Ascending aorta (tissue), 2 donors: ENCODE results near the gene PER1. TPM values are rescaled to one million over a fixed set of nuclear protein-coding genes. Genes with fewer than 3 reads are reported as not detected.
"Not testable (repeated sequence)": the region's sequence is repeated elsewhere in the genome, so short reads cannot be mapped to it uniquely, and the experiment has no call there.

ENCODE experiments used
- DNase-seq, 2 donors: peaks; one replicate each; pipeline ENCODE4 v3.0.0-alpha.2; 2019; ENCODE audit warnings: low spot score in 2 of 2
- H3K27ac ChIP-seq, 2 donors: fragments of 200-600 bp; sonication (generic); one replicate each; pipeline ENCODE4 v1.5.1; 2016 to 2017; ENCODE audit warnings: mild to moderate bottlenecking in 1 of 2
- H3K27me3 ChIP-seq: fragments of 200-600 bp; sonication (generic); one replicate; pipeline ENCODE4 v1.5.1; 2017
- H3K36me3 ChIP-seq, 2 donors: fragments of 200-600 bp; sonication (generic); one replicate each; pipeline ENCODE4 v1.5.1; 2016
- H3K4me1 ChIP-seq, 2 donors: fragments of 200-600 bp; sonication (generic); one replicate each; pipeline ENCODE4 v1.5.1; 2016 to 2017; ENCODE audit warnings: mild to moderate bottlenecking in 1 of 2
- H3K4me3 ChIP-seq, 2 donors: fragments of 200-600 bp; sonication (generic); one replicate each; pipeline ENCODE4 v1.5.1; 2016 to 2017; ENCODE audit warnings: mild to moderate bottlenecking in 1 of 2
- H3K9me3 ChIP-seq, 2 donors: fragments of 200-600 bp; sonication (generic); one replicate each; pipeline ENCODE4 v1.5.1; 2016
- intact Hi-C: fragments of 100-400 bp; cut with DNase I; formaldehyde crosslinking; loops from one replicate; pipeline ENCODE4 v1.15.1; 2023
- total RNA-seq: library from RNA; depleted of rRNA; stranded (reverse); fragments of >200 nt; gene quantifications from one replicate; pipeline ENCODE4 v1.1.0, GENCODE V29; 2016
- TF ChIP-seq, protein P1 (sequence below), 3 experiments: fragments of 200-600 bp in 2 of 3; fragments of 450-650 bp in 1 of 3; sonication (generic) in 2 of 3; IDR thresholded peaks; one replicate each; pipeline ENCODE4 v1.5.1; 2016 to 2019; ENCODE audit warnings: antibody characterized with exemption in 3 of 3, mild to moderate bottlenecking in 1 of 3, moderate library complexity in 1 of 3

The PER1 gene
- total RNA-seq, 1 donor from 2014 or later = 178 TPM

- Histone ChIP-seq H3K9me3 (no peaks in the 10 kb centered on the region), H3K4me1 (peaks cover 10 to 22% of the 10 kb centered on the region in 2 donors), H3K27me3 (peaks cover 3% of the 10 kb centered on the region), H3K27ac (no peak overlapping the region), H3K36me3 (no peaks in the 10 kb centered on the region), H3K4me3 (no peak overlapping the region)
- DNase-seq = no peak
- intact Hi-C loops = loop anchor here (5.0 kb wide), 2 partner anchors 34 to 259 kb away; partner anchors contain the start of genes CYB5D1, NAA38 and TMEM88
- TF ChIP-seq, protein P1, sequence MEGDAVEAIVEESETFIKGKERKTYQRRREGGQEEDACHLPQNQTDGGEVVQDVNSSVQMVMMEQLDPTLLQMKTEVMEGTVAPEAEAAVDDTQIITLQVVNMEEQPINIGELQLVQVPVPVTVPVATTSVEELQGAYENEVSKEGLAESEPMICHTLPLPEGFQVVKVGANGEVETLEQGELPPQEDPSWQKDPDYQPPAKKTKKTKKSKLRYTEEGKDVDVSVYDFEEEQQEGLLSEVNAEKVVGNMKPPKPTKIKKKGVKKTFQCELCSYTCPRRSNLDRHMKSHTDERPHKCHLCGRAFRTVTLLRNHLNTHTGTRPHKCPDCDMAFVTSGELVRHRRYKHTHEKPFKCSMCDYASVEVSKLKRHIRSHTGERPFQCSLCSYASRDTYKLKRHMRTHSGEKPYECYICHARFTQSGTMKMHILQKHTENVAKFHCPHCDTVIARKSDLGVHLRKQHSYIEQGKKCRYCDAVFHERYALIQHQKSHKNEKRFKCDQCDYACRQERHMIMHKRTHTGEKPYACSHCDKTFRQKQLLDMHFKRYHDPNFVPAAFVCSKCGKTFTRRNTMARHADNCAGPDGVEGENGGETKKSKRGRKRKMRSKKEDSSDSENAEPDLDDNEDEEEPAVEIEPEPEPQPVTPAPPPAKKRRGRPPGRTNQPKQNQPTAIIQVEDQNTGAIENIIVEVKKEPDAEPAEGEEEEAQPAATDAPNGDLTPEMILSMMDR (IDR thresholded peaks at IDR 0.05) = no peak
These were observed 35.4 kb downstream of the PER1 start for GRCh38 chr17:8116776-8117175.

DNA sequence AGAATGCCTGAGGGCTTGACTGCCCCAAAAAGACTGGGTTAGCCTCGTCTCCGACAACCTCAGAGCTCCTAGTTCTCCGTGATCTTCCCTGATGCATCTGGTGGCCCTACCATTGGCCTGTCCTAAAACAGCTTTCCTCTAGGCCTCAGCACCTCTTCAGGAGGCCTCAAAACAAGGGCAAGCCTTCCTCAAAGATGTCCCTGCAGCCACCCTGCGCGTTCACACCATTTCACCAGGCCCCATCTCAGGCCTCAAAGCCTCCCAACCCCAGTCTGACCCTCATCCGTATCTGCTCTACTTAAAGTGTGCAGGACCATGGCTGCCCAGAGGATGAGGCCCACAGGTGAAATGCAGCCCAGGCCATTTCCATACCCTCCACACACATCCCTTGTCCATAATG is 41.3 kb downstream of the PER1 start:
- TF ChIP-seq, protein P1 (IDR thresholded peaks at IDR 0.05) = no peak
- no peak for DNase-seq
- Histone ChIP-seq H3K4me3 (no peak overlapping the region), H3K9me3 (no peaks in the 10 kb centered on the region), H3K27ac (no peak overlapping the region), H3K27me3 (peaks cover 7% of the 10 kb centered on the region), H3K36me3 (no peaks in the 10 kb centered on the region), H3K4me1 (peaks cover 0 to 6% of the 10 kb centered on the region in 2 donors)
- intact Hi-C loops = no loop called here

DNA sequence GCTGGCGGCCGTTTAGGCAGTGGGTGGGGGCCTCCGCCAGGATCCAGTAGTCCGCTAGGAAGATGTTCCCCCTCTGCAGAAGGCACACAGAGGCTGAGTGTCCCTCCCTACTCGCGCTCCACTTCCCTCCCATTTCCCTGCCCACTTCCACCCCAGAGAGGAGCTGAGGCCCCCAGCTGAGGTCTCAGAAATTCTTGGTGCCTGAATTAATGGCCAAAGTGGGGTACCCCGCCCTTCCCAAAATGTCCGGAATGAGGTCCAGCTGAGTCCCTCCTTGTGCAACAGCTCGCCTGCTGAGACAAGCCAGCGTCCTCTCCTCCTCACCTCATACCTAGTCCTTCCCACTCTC is 41.8 kb downstream of the PER1 start:
- Histone ChIP-seq H3K36me3 (no peaks in the 10 kb centered on the region), H3K27ac (no peak overlapping the region), H3K4me1 (peaks cover 0 to 6% of the 10 kb centered on the region in 2 donors), H3K27me3 (peaks cover 7% of the 10 kb centered on the region), H3K9me3 (no peaks in the 10 kb centered on the region), H3K4me3 (peak overlapping the region in 1 of 2 donors; percentile 1)
- TF ChIP-seq, protein P1 (IDR thresholded peaks at IDR 0.05) = no peak
- intact Hi-C loops = no loop called here
- no peak for DNase-seq

DNA sequence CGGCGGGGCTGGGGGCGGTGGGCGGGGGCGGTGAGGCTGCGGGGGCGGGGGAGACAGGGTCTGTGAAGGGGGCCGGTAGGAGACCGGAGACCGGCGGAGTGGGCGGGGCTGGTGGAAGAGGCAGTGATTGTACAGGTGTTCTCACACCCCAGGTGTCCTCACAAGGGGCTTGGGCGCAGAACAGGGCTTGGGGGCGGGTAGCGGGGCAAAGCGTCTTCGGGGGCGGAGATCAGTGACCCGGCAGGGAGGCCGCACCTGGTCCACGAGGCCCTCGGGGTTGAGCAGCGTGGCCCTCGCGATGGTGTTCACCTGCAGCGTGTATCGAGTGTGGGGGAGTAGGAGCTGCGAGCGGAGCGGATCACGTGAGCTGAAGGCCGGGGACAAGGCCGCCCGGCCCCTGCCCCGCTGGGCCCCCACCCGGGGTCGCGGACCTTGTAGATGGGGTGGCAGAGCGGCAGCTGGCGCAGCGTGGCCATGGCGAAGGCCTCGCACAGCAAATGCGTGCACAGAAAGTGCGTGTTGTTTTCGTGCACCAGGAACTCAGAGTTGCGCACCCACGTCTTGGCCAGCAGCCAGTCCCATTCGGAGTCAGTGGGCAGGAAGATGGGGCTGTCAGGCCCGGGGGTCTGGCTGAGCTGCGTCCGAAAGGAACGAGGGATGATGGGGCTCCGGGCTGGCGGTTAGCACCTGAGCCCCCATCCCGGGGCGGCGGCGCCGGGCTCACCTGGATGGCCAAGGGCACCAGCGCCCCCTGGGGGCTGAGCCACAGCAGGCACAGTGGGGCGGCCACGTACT is 42.3 kb downstream of the PER1 start:
- DNase-seq = peak in 1 of 2 donors; percentile 74

GRCh38 chr17:8108972-8109660 is 43.1 kb downstream of the PER1 start:
- Histone ChIP-seq H3K4me3 (no peak overlapping the region), H3K27ac (no peak overlapping the region), H3K9me3 (no peaks in the 10 kb centered on the region), H3K36me3 (no peaks in the 10 kb centered on the region), H3K4me1 (peaks cover 0 to 6% of the 10 kb centered on the region in 2 donors), H3K27me3 (peaks cover 7% of the 10 kb centered on the region)
- TF ChIP-seq, protein P1 (IDR thresholded peaks at IDR 0.05) = no peak
- intact Hi-C loops = no loop called here
- no peak for DNase-seq

More for the DNA sequence above, 42.3 kb downstream of the PER1 start:
- TF ChIP-seq, protein P1 (IDR thresholded peaks at IDR 0.05) = peak; percentile 48 to 74 (median 59)
- H3K9me3 ChIP-seq = no peaks in the 10 kb centered on the region
- intact Hi-C loops = no loop called here
- H3K4me1 ChIP-seq = peaks cover 0 to 6% of the 10 kb centered on the region in 2 donors
- peak overlapping the region; percentile 1 to 9 for H3K4me3 ChIP-seq
- peaks cover 7% of the 10 kb centered on the region for H3K27me3 ChIP-seq
- H3K27ac ChIP-seq = no peak overlapping the region
- H3K36me3 ChIP-seq = no peaks in the 10 kb centered on the region

- intact Hi-C loops, DNase-seq: not testable (repeated sequence)
These were observed 45.2 kb downstream of the PER1 start for GRCh38 chr17:8106980-8107379.

More at GRCh38 chr17:8106980-8107379, 45.2 kb downstream of the PER1 start:
- not testable (repeated sequence) for H3K4me3 ChIP-seq, H3K4me1 ChIP-seq, H3K9me3 ChIP-seq, H3K27ac ChIP-seq, H3K36me3 ChIP-seq, H3K27me3 ChIP-seq
